Measurements from ENCODE around the gene ZNF710. TPM values are rescaled to one million over a fixed set of nuclear protein-coding genes. Genes with fewer than 3 reads are reported as not detected.

Gene ZNF710
- total and polyA plus RNA-seq, 2 of the 8 experiments (the other 6 are each of a cell fraction or from before 2014, with no cell fraction given) = 10.5 to 24.0 TPM

DNA sequence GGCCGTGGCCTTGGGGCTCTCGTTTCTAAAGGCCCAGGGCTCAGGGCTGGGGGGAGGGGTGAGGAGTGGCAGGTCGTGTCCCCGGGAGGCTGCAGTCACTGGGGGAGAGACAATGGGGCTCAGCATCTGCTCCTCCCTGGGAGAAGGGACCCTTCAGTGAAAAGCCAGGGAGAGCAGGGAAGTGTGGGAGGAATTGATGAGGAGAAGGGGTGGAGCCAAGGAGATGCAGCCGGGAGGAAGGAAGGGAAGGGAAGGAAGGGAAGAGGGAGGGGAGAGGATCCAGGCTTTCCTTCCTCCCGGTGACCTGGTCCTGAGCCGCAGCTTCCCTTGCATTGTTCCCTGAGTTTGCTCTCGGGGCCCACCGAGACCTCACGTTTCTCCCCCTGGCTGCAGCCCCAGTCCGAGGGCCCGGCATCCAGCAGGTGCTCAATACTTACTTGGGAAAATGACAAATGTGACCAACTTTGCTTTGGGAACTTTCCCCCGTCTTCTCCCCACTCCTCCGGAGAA, 1.4 kb upstream of the ZNF710 start (continued):
- no peak for TF ChIP-seq ATF2 (IDR thresholded peaks at IDR 0.05; ENCODE audit: low read length)

Data from H1 (cell line).